ENCODE data around the gene MT1F. TPM values are rescaled to one million over a fixed set of nuclear protein-coding genes. Genes with fewer than 3 reads are reported as not detected.

Gene MT1F
- total and polyA plus RNA-seq, 10 of the 15 experiments (the other 5 are each of a cell fraction or from before 2014, with no cell fraction given) = 0.28 to 2.5 (median 1.1) TPM; not detected in 1

DNA sequence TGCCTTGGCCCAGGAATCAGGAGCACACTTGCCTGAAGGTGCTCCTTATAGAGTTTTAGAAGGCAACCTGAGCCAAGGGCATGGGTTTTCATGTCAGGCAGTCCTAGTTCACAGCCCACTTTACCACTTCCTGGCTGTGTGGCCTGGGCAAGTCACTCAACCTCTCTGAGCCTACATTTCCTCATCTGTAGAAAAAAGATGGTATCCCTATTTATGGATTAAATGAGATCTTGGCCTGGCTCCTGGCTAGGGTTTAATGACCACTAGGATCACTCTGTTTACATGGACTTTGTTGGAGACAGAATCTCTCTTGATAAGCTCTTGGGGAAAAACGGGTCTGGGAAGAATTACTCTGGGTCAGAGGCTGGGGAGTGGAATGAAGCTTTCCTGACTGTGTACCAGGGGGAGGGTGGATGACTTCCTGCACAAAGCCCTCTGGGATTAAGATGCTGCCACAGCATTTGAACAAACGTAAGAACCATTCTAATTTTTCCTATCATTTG, 47.1 kb upstream of the MT1F start (continued):
- TF ChIP-seq, protein P1, sequence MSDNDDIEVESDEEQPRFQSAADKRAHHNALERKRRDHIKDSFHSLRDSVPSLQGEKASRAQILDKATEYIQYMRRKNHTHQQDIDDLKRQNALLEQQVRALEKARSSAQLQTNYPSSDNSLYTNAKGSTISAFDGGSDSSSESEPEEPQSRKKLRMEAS (IDR thresholded peaks at IDR 0.05; ENCODE audit: low read depth, low read length) = no peak
- TF ChIP-seq BRCA1 (IDR thresholded peaks at IDR 0.05; ENCODE audit: low read depth, low read length) = no peak
- peak; percentile 85 for TF ChIP-seq ZNF217 (IDR thresholded peaks at IDR 0.05)
- no peak for TF ChIP-seq YY1 (IDR thresholded peaks at IDR 0.05; ENCODE audit: low read depth, low read length)
- TF ChIP-seq TCF12 (IDR thresholded peaks at IDR 0.05; ENCODE audit: low read depth, low read length) = no peak
- TF ChIP-seq MTA3 (IDR thresholded peaks at IDR 0.05; ENCODE audit: borderline replicate concordance, low read length) = no peak
- TF ChIP-seq SRF (IDR thresholded peaks at IDR 0.05; ENCODE audit: low read depth in 2 of 2, low read length in 2 of 2) = no peak
- TF ChIP-seq POLR2AphosphoS5 (IDR thresholded peaks at IDR 0.05; ENCODE audit: low read length) = no peak
- TF ChIP-seq ZBED1 (IDR thresholded peaks at IDR 0.05; ENCODE audit: borderline replicate concordance) = no peak

DNA sequence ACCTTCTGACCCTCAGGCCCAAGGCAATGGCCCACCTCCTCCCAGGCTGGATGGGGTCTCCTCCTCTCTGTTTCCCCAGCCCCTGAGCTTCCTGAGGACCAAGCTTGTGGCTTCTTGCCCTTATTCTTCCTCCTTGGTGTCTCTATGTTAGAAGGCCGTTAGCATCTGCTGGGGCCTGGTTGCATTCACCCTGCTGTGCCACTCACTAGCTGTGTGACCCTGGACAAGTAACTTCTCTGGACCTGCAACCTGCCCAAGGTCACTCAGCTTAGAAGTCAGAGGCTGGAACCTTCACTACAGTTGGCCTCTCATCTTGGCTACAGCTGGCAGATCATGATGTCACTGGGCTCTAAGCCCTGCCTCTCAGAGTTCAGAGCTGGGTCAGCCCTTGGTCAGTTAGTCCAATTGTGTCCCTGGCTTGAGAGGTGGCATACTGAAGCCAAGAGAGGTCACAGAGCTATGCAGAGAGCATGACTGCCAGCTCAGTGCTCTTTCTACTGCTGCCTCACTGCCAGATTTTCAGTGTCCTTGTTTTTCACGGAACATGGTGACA, 46.4 kb upstream of the MT1F start:
- H3K4me3 ChIP-seq = no peak overlapping the region
- no peaks in the 10 kb centered on the region for H3K79me2 ChIP-seq (ENCODE audit: control insufficient read depth, insufficient read depth, low read length)
- whole genome bisulfite sequencing (ENCODE audit: insufficient coverage, insufficient replicate concordance, low lambda C conversion rate, missing lambda C conversion rate) = 79% methylated on average over 2 of the region's 2 CpGs
- no peaks in the 10 kb centered on the region; a peak in 1 of 4 replicates for H3K27me3 ChIP-seq (replicated peaks in 1 of 2; ENCODE audit: control insufficient read depth in 2 of 2, insufficient read depth in 2 of 2, low read length in 1 of 2)
- DNase-seq (ENCODE audit: low read depth, low spot score) = no peak
- H3K4me2 ChIP-seq (ENCODE audit: control insufficient read depth, insufficient read depth) = no peak overlapping the region
- TF ChIP-seq NR2F1 (conservative IDR thresholded peaks at IDR 0.05) (0 out of 2 replicates have a peak, but pooled peaks have one; percentile 16), MYC (IDR thresholded peaks at IDR 0.05; ENCODE audit: insufficient read depth, insufficient read length, insufficient replicate concordance, low read length, severe bottlenecking) (no peak)
- TF ChIP-seq, protein P2, sequence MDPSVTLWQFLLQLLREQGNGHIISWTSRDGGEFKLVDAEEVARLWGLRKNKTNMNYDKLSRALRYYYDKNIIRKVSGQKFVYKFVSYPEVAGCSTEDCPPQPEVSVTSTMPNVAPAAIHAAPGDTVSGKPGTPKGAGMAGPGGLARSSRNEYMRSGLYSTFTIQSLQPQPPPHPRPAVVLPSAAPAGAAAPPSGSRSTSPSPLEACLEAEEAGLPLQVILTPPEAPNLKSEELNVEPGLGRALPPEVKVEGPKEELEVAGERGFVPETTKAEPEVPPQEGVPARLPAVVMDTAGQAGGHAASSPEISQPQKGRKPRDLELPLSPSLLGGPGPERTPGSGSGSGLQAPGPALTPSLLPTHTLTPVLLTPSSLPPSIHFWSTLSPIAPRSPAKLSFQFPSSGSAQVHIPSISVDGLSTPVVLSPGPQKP (IDR thresholded peaks at IDR 0.05; ENCODE audit: low read depth, low read length) = no peak
- no peak overlapping the region for H3K27ac ChIP-seq (ENCODE audit: control insufficient read depth, insufficient read depth)
- in situ Hi-C loops (cut with MboI) = no loop called here
- H2AFZ ChIP-seq (ENCODE audit: control insufficient read depth, low read depth, low read length) = no peak overlapping the region
- no peaks in the 10 kb centered on the region for H3K36me3 ChIP-seq (ENCODE audit: control insufficient read depth in 2 of 2, insufficient read depth in 2 of 2, low read length in 1 of 2)
- ChIA-PET POLR2A (interaction anchor here (1.0 to 2.0 kb wide), 3 partner anchors 13 to 19 kb away, joined by 4 to 5 read pairs (median 4); partner anchors contain the start of gene MT1E), SMC1A (ENCODE audit: uncharacterized antibody, unreplicated experiment) (interaction anchor here (1.1 to 4.6 kb wide), 7 partner anchors 9 to 90 kb away, joined by 3 to 27 read pairs (median 4); no protein-coding TSS in a partner anchor), CTCF (interaction anchor here (1.3 to 10.0 kb wide), 5 partner anchors 10 to 91 kb away, joined by 3 to 77 read pairs (median 7); no protein-coding TSS in a partner anchor), RAD21 (ENCODE audit: unreplicated experiment) (interaction anchor here (0.9 to 4.6 kb wide), 5 partner anchors 14 to 93 kb away, joined by 3 to 23 read pairs (median 3); partner anchors contain the start of genes MT1E and MT1X)
- peak; percentile 6 for ATAC-seq
- intact Hi-C loops (cut with micrococcal nuclease; ENCODE audit: unreplicated experiment) = no loop called here
- BruUV-seq (replicated peaks) = no TSS peak
- FAIRE-seq = no peak
- H3K9ac ChIP-seq (ENCODE audit: control insufficient read depth, insufficient read depth, low read length) = no peak overlapping the region
- H3K4me1 ChIP-seq (ENCODE audit: control insufficient read depth, insufficient read depth, low read length) = peaks cover 29% of the 10 kb centered on the region
- H3K9me3 ChIP-seq (replicated peaks; ENCODE audit: control insufficient read depth, insufficient read depth, low read length) = no peaks in the 10 kb centered on the region
- no peaks in the 10 kb centered on the region for H4K20me1 ChIP-seq (ENCODE audit: control insufficient read depth, insufficient read depth)

All from GM12878 (cell line).